Ramos (cell line): ENCODE measurements around the gene TRMT11.

Experiments
- in situ Hi-C: fragments of 300-500 bp; cut with MboI; formaldehyde crosslinking; loops from one replicate; pipeline ENCODE4 v1.14.3; 2022; ENCODE audit warnings: low sequenced_read_pairs; ENCODE audit not compliant: unreplicated experiment

Gene TRMT11

GRCh38 chr6:126067073-126067472 lies 80.7 kb downstream of the TRMT11 start:
- in situ Hi-C loops, result no loop called here

GRCh38 chr6:126069449-126069848 lies 83.1 kb downstream of the TRMT11 start:
- in situ Hi-C loops, result no loop called here

- in situ Hi-C loops, result no loop called here
These were observed 84.8 kb downstream of the TRMT11 start for GRCh38 chr6:126071000-126071647.

- in situ Hi-C loops, result no loop called here
These were observed 85.8 kb downstream of the TRMT11 start for GRCh38 chr6:126072172-126072571.

GRCh38 chr6:126072834-126073233 lies 86.5 kb downstream of the TRMT11 start:
- in situ Hi-C loops, result no loop called here

GRCh38 chr6:126075335-126076071 lies 89.2 kb downstream of the TRMT11 start:
- in situ Hi-C loops, result no loop called here

- in situ Hi-C loops, result no loop called here
These were observed 90.8 kb downstream of the TRMT11 start for GRCh38 chr6:126076992-126077664.

GRCh38 chr6:126077810-126078776 lies 91.8 kb downstream of the TRMT11 start:
- in situ Hi-C loops, result no loop called here

GRCh38 chr6:126083875-126084274 lies 97.5 kb downstream of the TRMT11 start:
- in situ Hi-C loops, result no loop called here

- in situ Hi-C loops, result no loop called here
These were observed 100.2 kb downstream of the TRMT11 start for GRCh38 chr6:126086560-126086959.
